Testis (tissue), 3 donors: ENCODE data around the gene ACACA. TPM values are rescaled to one million over a fixed set of nuclear protein-coding genes. Genes with fewer than 3 reads are reported as not detected.
"Not testable (repeated sequence)": the region's sequence is repeated elsewhere in the genome, so short reads cannot be mapped to it uniquely, and the experiment has no call there.

ENCODE experiments used
- DNase-seq: peaks from one replicate; pipeline ENCODE4 v3.0.0-alpha.2; 2019
- H3K27ac ChIP-seq, 2 donors: fragments of 200-600 bp; sonication (generic); one replicate each; pipeline ENCODE4 v1.5.1; 2019
- H3K27me3 ChIP-seq: fragments of 200-600 bp; sonication (generic); one replicate; pipeline ENCODE4 v1.5.1; 2019
- H3K36me3 ChIP-seq: fragments of 200-600 bp; sonication (generic); one replicate; pipeline ENCODE4 v1.5.1; 2017; ENCODE audit warnings: low read depth; ENCODE audit errors: missing control alignments
- H3K4me1 ChIP-seq: fragments of 200-600 bp; sonication (generic); one replicate; pipeline ENCODE4 v1.5.1; 2019
- H3K4me3 ChIP-seq, 2 donors: fragments of 200-600 bp; sonication (generic); one replicate each; pipeline ENCODE4 v1.5.1; 2017 to 2019
- H3K9me3 ChIP-seq: fragments of 200-600 bp; sonication (generic); one replicate; pipeline ENCODE4 v1.5.1; 2017
- POLR2A ChIP-seq: fragments of 450-650 bp; IDR thresholded peaks from one replicate; pipeline ENCODE4 v1.6.1; 2017; ENCODE audit warnings: antibody characterized with exemption, mild to moderate bottlenecking, moderate library complexity
- WGBS, 2 donors: methylation state at CpG; one replicate each; pipeline ENCODE4 v1.1.5; 2018; 5-methylcytosine and 5-hydroxymethylcytosine counted together
- intact Hi-C: fragments of 100-400 bp; cut with DNase I; formaldehyde crosslinking; loops from one replicate; pipeline ENCODE4 v1.15.1; 2023; ENCODE audit warnings: low total_unique reads
- polyA plus RNA-seq: library from polyadenylated mRNA; stranded (reverse); fragments of 350-450 nt; fragmentation: Illumina TruSeq; extraction: RNeasy Lipid Tissue Mini Kit (QIAGEN cat#74804); gene quantifications from one replicate; pipeline ENCODE4 v1.2.3, GENCODE V29; 2014; ENCODE audit warnings: low read depth, low replicate concordance; ENCODE audit not compliant: insufficient read depth
- total RNA-seq, 2 donors: library from RNA; depleted of rRNA; stranded (reverse); fragments of >200 nt; gene quantifications; one replicate each; pipeline ENCODE4 v1.2.3, GENCODE V29; 2016
- TF ChIP-seq, protein P1 (sequence below), 3 experiments: fragments of 450-650 bp in 2 of 3; fragments of 200-600 bp in 1 of 3; sonication (generic) in 1 of 3; IDR thresholded peaks; one replicate each; pipeline ENCODE4 v1.5.1; 2016 to 2019; ENCODE audit warnings: antibody characterized with exemption in 3 of 3, mild to moderate bottlenecking in 2 of 3, moderate library complexity in 1 of 3

ACACA gene
- total and polyA plus RNA-seq, 3 donors from 2014 or later, result 43.4 to 65.0 (median 56.0) TPM

DNA sequence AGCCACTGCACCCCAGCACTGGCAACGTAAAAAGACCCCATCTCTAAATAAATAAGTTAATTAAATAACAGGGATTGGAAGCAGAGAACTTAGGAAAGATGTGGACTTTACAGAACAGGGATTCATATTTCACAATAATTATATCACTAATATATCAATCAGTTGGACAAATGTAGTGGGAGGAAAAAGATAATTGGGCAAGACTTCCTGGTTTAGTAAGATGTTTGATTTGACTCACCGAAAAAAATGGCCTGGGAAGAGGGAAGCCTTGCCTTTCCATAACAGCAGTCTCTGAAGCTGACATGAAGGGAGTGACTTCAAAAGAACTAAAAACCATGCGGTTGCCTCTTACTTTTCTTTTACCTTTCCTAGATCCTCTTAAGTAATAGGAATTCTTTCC, 46.0 kb downstream of the ACACA start:
- no peak for DNase-seq
- intact Hi-C loops, result no loop called here
- Histone ChIP-seq H3K36me3 (no peaks in the 10 kb centered on the region), H3K4me1 (peaks cover 14% of the 10 kb centered on the region), H3K4me3 (no peak overlapping the region), H3K27me3 (no peaks in the 10 kb centered on the region), H3K9me3 (no peaks in the 10 kb centered on the region), H3K27ac (no peak overlapping the region)
- TF ChIP-seq, protein P1, sequence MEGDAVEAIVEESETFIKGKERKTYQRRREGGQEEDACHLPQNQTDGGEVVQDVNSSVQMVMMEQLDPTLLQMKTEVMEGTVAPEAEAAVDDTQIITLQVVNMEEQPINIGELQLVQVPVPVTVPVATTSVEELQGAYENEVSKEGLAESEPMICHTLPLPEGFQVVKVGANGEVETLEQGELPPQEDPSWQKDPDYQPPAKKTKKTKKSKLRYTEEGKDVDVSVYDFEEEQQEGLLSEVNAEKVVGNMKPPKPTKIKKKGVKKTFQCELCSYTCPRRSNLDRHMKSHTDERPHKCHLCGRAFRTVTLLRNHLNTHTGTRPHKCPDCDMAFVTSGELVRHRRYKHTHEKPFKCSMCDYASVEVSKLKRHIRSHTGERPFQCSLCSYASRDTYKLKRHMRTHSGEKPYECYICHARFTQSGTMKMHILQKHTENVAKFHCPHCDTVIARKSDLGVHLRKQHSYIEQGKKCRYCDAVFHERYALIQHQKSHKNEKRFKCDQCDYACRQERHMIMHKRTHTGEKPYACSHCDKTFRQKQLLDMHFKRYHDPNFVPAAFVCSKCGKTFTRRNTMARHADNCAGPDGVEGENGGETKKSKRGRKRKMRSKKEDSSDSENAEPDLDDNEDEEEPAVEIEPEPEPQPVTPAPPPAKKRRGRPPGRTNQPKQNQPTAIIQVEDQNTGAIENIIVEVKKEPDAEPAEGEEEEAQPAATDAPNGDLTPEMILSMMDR (IDR thresholded peaks at IDR 0.05), result no peak
- TF ChIP-seq POLR2A, result no peak
- 67 to 73% methylated on average over 3 of the region's 3 CpGs for WGBS, 2 donors

DNA sequence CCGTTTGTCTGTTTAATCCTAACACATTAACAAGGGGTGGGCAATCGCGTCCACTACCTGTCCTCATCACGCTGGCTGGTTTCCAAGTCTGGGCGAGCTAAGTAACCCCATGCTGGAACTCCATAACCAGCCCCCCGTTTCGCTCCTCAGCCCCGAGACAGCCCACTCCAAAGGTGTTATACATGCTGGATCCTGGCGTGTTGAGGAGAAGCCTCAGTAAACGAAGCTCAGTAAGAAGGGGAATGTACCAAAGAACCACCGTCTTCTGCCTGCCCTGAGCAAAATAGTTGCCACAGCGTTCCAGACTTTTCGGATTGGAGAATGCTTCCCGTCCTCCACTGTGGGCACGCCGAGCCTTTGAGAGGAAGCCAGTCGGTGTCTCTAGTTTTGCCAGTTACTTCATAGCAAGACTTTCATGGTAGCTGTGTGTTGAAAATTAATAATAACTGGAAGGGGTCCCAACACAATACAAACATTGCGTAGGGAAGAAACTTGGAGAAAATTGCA, 46.9 kb downstream of the ACACA start:
- H3K9me3 ChIP-seq, result no peaks in the 10 kb centered on the region
- no peaks in the 10 kb centered on the region for H3K27me3 ChIP-seq
- peak overlapping the region; percentile 66 to 82 for H3K4me3 ChIP-seq
- 2 to 4% methylated on average over 15 to 18 of the region's 18 CpGs for WGBS, 2 donors
- intact Hi-C loops, result no loop called here
- DNase-seq, result no peak
- peak overlapping the region; percentile 88 to 94 for H3K27ac ChIP-seq
- H3K4me1 ChIP-seq, result peaks cover 14% of the 10 kb centered on the region
- TF ChIP-seq, protein P1 (IDR thresholded peaks at IDR 0.05), result no peak
- TF ChIP-seq POLR2A, result no peak
- no peaks in the 10 kb centered on the region for H3K36me3 ChIP-seq

DNA sequence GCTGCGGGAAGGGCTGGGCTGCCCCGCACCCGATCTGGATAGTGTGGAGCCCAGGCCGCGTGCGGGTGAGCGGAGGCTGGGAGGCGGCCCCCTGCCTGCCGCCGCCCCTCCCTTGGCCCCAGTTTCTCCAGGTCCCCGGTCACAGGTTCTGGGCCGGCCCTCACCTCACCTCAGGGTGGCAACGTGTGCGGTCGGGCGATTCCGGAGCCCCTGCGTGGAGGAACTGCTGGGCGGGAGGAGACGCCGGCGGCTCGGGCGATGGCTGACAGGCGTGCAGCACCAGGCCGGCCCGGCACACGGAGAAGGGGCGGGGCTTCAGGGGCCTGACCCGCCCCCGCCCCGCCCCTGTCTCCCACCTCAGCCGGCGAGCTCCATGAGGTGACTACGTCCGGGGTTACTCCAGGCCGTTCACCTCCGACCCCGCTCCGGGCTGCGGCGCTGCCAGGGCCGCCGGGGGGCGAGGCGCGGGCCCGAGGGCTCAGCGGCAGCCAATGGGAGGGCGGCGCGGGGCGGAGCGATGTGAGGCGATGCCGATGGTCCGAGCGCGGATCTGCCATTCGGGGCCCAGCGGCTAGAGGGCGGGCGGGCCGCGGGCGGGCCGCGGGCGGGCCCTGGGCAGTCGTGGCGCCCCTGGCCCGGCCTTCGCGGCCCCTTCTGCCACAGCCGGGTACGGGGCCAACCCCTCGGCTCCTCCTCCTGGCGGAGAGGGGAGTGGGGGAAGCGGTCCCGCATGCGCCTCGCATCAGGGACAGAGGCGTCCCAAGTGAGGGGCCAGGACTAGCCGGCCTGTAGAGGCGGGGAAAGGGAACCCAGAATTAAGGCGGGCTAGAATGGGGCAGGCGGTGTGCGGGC, 47.6 kb downstream of the ACACA start:
- H3K27ac ChIP-seq, result peak overlapping the region; percentile 88 to 94
- intact Hi-C loops, result no loop called here
- no peaks in the 10 kb centered on the region for H3K9me3 ChIP-seq
- H3K27me3 ChIP-seq, result no peaks in the 10 kb centered on the region
- H3K4me1 ChIP-seq, result peaks cover 14% of the 10 kb centered on the region
- H3K36me3 ChIP-seq, result no peaks in the 10 kb centered on the region
- TF ChIP-seq, protein P1 (IDR thresholded peaks at IDR 0.05), result peak; percentile 19 to 40 (median 30)
- TF ChIP-seq POLR2A, result no peak
- WGBS, 2 donors, result 0 to 2% methylated on average over 10 to 67 of the region's 88 CpGs
- DNase-seq, result peak; percentile 96
- peak overlapping the region; percentile 66 to 82 for H3K4me3 ChIP-seq

DNA sequence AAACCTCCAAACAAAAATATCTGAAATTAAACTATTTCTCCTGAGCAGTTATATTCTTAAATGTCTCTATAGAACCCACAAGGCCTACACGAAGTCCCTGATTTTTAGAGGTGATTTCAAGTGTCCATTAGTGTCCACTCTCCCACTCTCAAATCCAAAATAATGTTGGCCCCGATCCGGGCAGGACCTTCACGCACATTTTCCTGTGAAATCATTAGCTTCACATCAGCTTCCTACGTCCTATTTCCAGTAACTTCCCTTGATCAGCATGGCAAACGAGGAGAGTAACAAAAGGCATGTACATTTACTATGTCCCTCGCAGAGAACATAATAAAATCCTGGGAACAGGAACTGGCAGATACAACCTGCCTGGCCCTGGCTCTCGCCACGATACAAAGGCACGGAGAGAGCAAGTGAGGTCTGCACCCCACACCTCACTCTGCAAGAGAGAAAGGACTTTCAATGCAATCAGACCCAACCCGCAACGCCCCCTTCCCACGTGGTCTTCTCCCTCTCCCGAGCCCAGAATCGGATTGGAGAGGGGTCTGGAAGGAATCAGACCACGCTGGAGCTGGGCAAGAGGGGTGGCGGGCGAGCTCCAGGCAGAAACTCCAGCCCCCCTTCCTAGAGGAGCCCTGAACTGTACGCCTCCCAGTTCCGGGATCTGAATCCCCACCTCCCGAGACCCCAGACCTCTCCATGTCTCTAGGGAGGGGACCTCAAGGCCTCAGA, 48.4 kb downstream of the ACACA start:
- 0 to 2% methylated on average over 14 to 21 of the region's 21 CpGs for WGBS, 2 donors
- Histone ChIP-seq H3K4me1 (peaks cover 14% of the 10 kb centered on the region), H3K27ac (peak overlapping the region; percentile 88 to 94), H3K27me3 (no peaks in the 10 kb centered on the region), H3K36me3 (no peaks in the 10 kb centered on the region), H3K4me3 (peak overlapping the region; percentile 66 to 82), H3K9me3 (no peaks in the 10 kb centered on the region)
- intact Hi-C loops, result no loop called here
- no peak for TF ChIP-seq POLR2A
- TF ChIP-seq, protein P1 (IDR thresholded peaks at IDR 0.05), result no peak
- peak; percentile 71 for DNase-seq

DNA sequence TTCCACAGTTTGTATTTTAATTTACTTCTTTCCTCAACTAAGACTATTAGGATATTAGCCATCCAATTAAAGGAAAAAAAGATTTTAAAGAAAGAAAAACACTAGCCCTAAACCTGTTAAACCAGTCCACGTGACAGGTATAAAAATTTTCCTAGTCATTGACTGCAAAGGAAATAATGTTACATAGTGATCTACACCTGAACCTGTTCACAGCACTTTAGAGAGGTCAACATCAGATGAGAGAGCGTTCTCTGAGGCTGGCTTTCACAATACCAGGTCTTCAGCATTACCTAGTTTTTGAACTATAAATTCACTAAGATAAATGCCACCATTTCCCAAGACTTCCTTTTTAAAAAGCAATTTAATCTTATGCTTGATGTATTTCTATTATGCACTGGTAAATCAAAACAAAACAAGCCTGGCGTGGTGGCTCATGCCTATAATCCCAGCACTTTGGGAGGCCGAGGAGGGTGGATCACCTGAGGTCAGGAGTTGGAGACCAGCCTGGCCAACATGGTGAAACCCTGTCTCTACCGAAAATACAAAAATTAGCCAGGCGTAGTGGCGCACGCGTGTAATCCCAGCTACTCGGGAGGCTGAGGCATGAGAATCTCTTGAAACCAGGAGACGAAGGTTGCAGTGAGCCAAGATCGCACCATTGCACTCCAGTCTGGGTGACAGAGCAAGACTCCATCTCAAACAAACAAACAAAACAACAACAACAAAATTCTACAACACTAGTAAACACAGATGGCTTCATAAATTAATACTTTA, 49.7 kb downstream of the ACACA start:
- H3K36me3 ChIP-seq, DNase-seq, H3K9me3 ChIP-seq, H3K27ac ChIP-seq, H3K4me3 ChIP-seq, intact Hi-C loops, H3K27me3 ChIP-seq: not testable (repeated sequence)
- H3K4me1 ChIP-seq, result peaks cover 14% of the 10 kb centered on the region
- WGBS, 2 donors, result 89 to 93% methylated on average over 12 of the region's 12 CpGs

DNA sequence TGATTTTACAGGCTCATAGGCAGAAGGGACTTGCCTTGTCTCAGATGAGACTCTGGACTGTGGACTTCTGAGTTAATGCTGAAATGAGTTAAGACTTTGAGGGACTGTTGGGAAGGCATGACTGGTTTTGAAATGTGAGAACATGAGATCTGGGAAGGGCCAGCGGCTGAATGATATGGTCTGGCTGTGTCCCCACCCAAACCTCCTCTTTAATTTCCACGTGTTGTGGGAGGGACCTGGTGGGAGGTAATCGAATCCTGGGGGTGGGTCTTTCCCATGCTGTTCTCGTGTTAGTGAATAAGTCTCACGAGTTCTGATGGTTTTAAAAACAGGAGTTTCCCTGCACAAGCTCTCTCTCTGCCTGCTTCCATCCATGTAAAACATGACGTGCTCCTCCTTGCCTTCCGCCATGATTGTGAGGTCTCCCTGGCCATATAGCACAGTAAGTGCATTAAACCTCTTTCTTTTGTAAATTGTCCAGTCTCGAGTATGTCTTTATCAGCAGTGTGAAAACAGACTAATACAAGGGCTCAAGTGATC, 59.7 kb downstream of the ACACA start:
- H3K27me3 ChIP-seq, H3K9me3 ChIP-seq, H3K4me1 ChIP-seq, H3K27ac ChIP-seq, H3K36me3 ChIP-seq, DNase-seq, H3K4me3 ChIP-seq, intact Hi-C loops: not testable (repeated sequence)
- 97 to 98% methylated on average over 8 of the region's 8 CpGs for WGBS, 2 donors
